GM12878 (cell line): ENCODE data around the gene RPUSD1. TPM values are rescaled to one million over a fixed set of nuclear protein-coding genes. Genes with fewer than 3 reads are reported as not detected.

Source experiments
- ATAC-seq: fragments of 200-7000 bp; cut with Tn5 transposase; 3 replicates; pipeline ENCODE4 v1.9.1; 2020; ENCODE audit warnings: mild to moderate bottlenecking, moderate library complexity
- BruUV-seq: library from RNA; stranded (reverse); fragments of 400-500 nt; replicated peaks from 2 replicates; lab custom pipeline; 2021; lab: Mats Ljungman, UMichigan
- CTCF ChIA-PET: fragments of 300-600 bp; sonication (Branson Sonifier 250); formaldehyde crosslinking; extraction: SDS; loops from one replicate; lab custom pipeline; 2021; ENCODE audit warnings: inconsistent platforms; lab: Yijun Ruan, JAX
- POLR2A ChIA-PET: fragments of 350-600 bp; formaldehyde crosslinking; extraction: SDS; loops from one replicate; lab custom pipeline; 2021; ENCODE audit warnings: inconsistent platforms; lab: Charles Lee
- RAD21 ChIA-PET: fragments of 300-600 bp; sonication (Branson Sonifier 250); formaldehyde crosslinking; loops from one replicate; lab custom pipeline; 2023; ENCODE audit warnings: antibody characterized with exemption; ENCODE audit not compliant: unreplicated experiment; lab: Charles Lee
- SMC1A ChIA-PET: fragments of 300-600 bp; sonication (Branson Sonifier 250); formaldehyde crosslinking; loops from one replicate; lab custom pipeline; 2023; ENCODE audit not compliant: unreplicated experiment, uncharacterized antibody; lab: Charles Lee
- DNase-seq: peaks from one replicate; pipeline ENCODE4 v3.0.0-alpha.2; 2011; ENCODE audit warnings: low read depth, low spot score
- FAIRE-seq: peaks from 3 replicates; lab custom pipeline; 2011; peaks lifted over from hg19 to GRCh38; lab: Jason Lieb, UNC
- H2AFZ ChIP-seq: 2 replicates; pipeline ENCODE4 v1.6.0; 2011; ENCODE audit warnings: low read depth, low read length, control low read depth; ENCODE audit not compliant: control insufficient read depth
- H3K27ac ChIP-seq: 2 replicates; pipeline ENCODE4 v1.5.1; 2011; ENCODE audit warnings: control low read depth; ENCODE audit not compliant: control insufficient read depth, insufficient read depth
- H3K27me3 ChIP-seq, 2 experiments: replicated peaks in 1 of 2; 2 replicates each; pipeline versions ENCODE4 v1.6.0 to v1.6.1; 2011; ENCODE audit warnings: low read length in 1 of 2; ENCODE audit not compliant: control insufficient read depth in 2 of 2, insufficient read depth in 2 of 2
- H3K36me3 ChIP-seq, 2 experiments: 2 replicates each; pipeline ENCODE4 v1.5.1; 2011; ENCODE audit warnings: low read length in 1 of 2; ENCODE audit not compliant: control insufficient read depth in 2 of 2, insufficient read depth in 2 of 2
- H3K4me1 ChIP-seq: 2 replicates; pipeline ENCODE4 v1.6.1; 2011; ENCODE audit warnings: mild to moderate bottlenecking, low read length, moderate library complexity, mixed read lengths; ENCODE audit not compliant: control insufficient read depth, insufficient read depth
- H3K4me2 ChIP-seq: 2 replicates; pipeline ENCODE4 v1.6.0; 2011; ENCODE audit warnings: control low read depth; ENCODE audit not compliant: control insufficient read depth, insufficient read depth
- H3K4me3 ChIP-seq: fragments of 200-600 bp; sonication (generic); 2 replicates; pipeline ENCODE4 v1.5.1; 2016
- H3K79me2 ChIP-seq: 2 replicates; pipeline ENCODE4 v1.6.0; 2011; ENCODE audit warnings: low read length; ENCODE audit not compliant: control insufficient read depth, insufficient read depth
- H3K9ac ChIP-seq: 2 replicates; pipeline ENCODE4 v1.8.0; 2011; ENCODE audit warnings: low read length, control low read depth, mixed read lengths; ENCODE audit not compliant: control insufficient read depth, insufficient read depth
- H3K9me3 ChIP-seq: replicated peaks from 3 replicates; pipeline ENCODE4 v1.5.1; 2011; ENCODE audit warnings: mild to moderate bottlenecking, low read length; ENCODE audit not compliant: control insufficient read depth, insufficient read depth
- H4K20me1 ChIP-seq: 2 replicates; pipeline ENCODE4 v1.6.0; 2011; ENCODE audit not compliant: control insufficient read depth, insufficient read depth
- PAX8 ChIP-seq: fragments of 450-650 bp; IDR thresholded peaks from 2 replicates; pipeline ENCODE4 v1.6.1; 2017; ENCODE audit warnings: mild to moderate bottlenecking, moderate library complexity
- ZBED1 ChIP-seq: IDR thresholded peaks from 2 replicates; pipeline ENCODE4 v1.6.1; 2016; ENCODE audit warnings: borderline replicate concordance
- WGBS: methylation state at CpG from one replicate; pipeline ENCODE4 v1.1.6; 2016; ENCODE audit warnings: low lambda C conversion rate; ENCODE audit not compliant: insufficient replicate concordance, insufficient coverage; ENCODE audit errors: missing lambda C conversion rate; 5-methylcytosine and 5-hydroxymethylcytosine counted together
- in situ Hi-C: fragments of 300-500 bp; cut with MboI; formaldehyde crosslinking; loops from 9 replicates; pipeline ENCODE4 v1.14.3; 2018; ENCODE audit warnings: mixed read lengths
- intact Hi-C: fragments of 100-400 bp; cut with micrococcal nuclease; formaldehyde crosslinking; loops from one replicate; pipeline ENCODE4 v1.14.2; 2022; ENCODE audit not compliant: unreplicated experiment
- polyA plus RNA-seq, 11 experiments: library from polyadenylated mRNA; depleted of rRNA in 4 of 11; unstranded in 6 of 11; stranded (reverse) in 5 of 11; fragments of >200 nt; fragmentation: Nextera tagmentation in 4 of 11; fragmentation: Illumina TruSeq in 1 of 11; extraction: Ambion mirVana in 4 of 11; extraction: Trizol in 1 of 11; gene quantifications; 1 replicate in 1 of 11; 2 replicates in 10 of 11; pipeline versions ENCODE4 v1.2.1 to v1.2.3, GENCODE V29; 2011 to 2016; ENCODE audit warnings: inconsistent platforms in 2 of 11, missing spikeins in 2 of 11, low read depth in 1 of 11
- total RNA-seq, 4 experiments: library from RNA; depleted of rRNA in 3 of 4; stranded (reverse); fragments of >200 nt in 3 of 4; fragmentation: Illumina TruSeq in 1 of 4; extraction: Trizol in 1 of 4; gene quantifications; 2 replicates each; pipeline versions ENCODE4 v1.2.1 to v1.2.3, GENCODE V29; 2013 to 2021
- TF ChIP-seq, protein P1 (sequence below): fragments of 450-650 bp; IDR thresholded peaks from 2 replicates; pipeline ENCODE4 v1.6.1; 2014; ENCODE audit warnings: mild to moderate bottlenecking
- TF ChIP-seq, protein P2 (sequence below): fragments of 450-650 bp; IDR thresholded peaks from 2 replicates; pipeline ENCODE4 v1.6.1; 2017; ENCODE audit warnings: low read depth, mild to moderate bottlenecking, moderate library complexity

The RPUSD1 gene
- total and polyA plus RNA-seq, 10 of the 15 experiments (the other 5 are each of a cell fraction or from before 2014, with no cell fraction given), result 0.55 to 49.9 (median 21.1) TPM

DNA sequence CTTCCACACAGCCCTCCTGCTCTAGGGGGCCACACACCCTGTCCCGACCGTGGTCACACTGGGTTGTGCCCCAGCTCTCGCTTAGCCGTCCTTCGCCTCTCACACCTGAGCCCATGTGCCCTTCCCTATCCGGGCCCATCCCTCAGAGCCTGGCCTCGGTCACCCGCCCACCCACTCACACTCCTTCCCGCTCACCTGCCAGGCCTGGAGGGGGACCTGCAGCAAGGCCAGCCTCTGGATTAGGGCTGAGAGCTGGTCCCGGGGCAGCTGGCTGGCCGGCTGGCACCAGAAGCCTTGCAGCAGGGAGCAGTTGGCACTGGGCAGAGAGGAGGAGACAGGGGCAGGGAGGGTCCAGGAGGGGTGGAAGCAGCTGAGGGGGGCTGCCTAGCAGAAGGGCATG is 9.7 kb downstream of the RPUSD1 start:
- BruUV-seq, result no TSS peak
- H3K27me3 ChIP-seq, result no peaks in the 10 kb centered on the region
- no peaks in the 10 kb centered on the region for H4K20me1 ChIP-seq
- H3K36me3 ChIP-seq, result no peaks in the 10 kb centered on the region
- no peak overlapping the region for H3K27ac ChIP-seq
- no peaks in the 10 kb centered on the region for H3K4me1 ChIP-seq
- TF ChIP-seq PAX8, result no peak
- TF ChIP-seq, protein P1, sequence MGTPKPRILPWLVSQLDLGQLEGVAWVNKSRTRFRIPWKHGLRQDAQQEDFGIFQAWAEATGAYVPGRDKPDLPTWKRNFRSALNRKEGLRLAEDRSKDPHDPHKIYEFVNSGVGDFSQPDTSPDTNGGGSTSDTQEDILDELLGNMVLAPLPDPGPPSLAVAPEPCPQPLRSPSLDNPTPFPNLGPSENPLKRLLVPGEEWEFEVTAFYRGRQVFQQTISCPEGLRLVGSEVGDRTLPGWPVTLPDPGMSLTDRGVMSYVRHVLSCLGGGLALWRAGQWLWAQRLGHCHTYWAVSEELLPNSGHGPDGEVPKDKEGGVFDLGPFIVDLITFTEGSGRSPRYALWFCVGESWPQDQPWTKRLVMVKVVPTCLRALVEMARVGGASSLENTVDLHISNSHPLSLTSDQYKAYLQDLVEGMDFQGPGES, result no peak
- FAIRE-seq, result no peak
- ChIA-PET RAD21 (no interaction called here), POLR2A (no interaction called here), SMC1A (no interaction called here), CTCF (no interaction called here)
- no peaks in the 10 kb centered on the region for H3K79me2 ChIP-seq
- H2AFZ ChIP-seq, result no peak overlapping the region
- 54% methylated on average over 11 of the region's 11 CpGs for WGBS
- DNase-seq, result no peak
- ATAC-seq, result no peak; the same call in 2 of the 3 replicates
- H3K4me2 ChIP-seq, result no peak overlapping the region
- no peak overlapping the region for H3K9ac ChIP-seq
- intact Hi-C loops, result no loop called here
- no peak overlapping the region for H3K4me3 ChIP-seq
- in situ Hi-C loops, result no loop called here
- H3K9me3 ChIP-seq, result no peaks in the 10 kb centered on the region

DNA sequence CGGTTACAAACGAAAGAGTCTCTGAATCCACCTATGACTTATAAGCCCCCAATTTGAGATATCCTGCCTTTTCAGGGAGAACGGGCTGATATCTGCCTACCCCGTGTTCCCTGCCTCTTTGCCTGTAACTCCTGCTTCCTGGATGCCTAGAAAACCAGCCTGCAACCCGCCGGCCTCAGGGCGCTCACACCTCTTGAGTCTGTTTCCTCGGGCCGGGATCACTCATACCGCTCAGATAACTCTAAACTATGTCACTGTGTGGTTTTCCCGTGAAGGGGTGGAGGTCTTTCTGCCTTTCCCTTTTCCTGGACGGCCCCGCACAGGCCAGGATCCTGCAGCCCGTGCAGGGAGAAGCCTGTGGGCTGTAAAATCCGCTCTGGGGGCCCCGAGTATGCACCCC is 10.4 kb downstream of the RPUSD1 start:
- RAD21 ChIA-PET, result no interaction called here
- no peak overlapping the region for H3K4me3 ChIP-seq
- H3K27me3 ChIP-seq, result no peaks in the 10 kb centered on the region
- H3K36me3 ChIP-seq, result no peaks in the 10 kb centered on the region
- in situ Hi-C loops, result no loop called here
- TF ChIP-seq, protein P2, sequence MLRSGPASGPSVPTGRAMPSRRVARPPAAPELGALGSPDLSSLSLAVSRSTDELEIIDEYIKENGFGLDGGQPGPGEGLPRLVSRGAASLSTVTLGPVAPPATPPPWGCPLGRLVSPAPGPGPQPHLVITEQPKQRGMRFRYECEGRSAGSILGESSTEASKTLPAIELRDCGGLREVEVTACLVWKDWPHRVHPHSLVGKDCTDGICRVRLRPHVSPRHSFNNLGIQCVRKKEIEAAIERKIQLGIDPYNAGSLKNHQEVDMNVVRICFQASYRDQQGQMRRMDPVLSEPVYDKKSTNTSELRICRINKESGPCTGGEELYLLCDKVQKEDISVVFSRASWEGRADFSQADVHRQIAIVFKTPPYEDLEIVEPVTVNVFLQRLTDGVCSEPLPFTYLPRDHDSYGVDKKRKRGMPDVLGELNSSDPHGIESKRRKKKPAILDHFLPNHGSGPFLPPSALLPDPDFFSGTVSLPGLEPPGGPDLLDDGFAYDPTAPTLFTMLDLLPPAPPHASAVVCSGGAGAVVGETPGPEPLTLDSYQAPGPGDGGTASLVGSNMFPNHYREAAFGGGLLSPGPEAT, result no peak
- no peak for TF ChIP-seq ZBED1
- no peaks in the 10 kb centered on the region for H3K4me1 ChIP-seq
- FAIRE-seq (no peak), ATAC-seq (no peak), DNase-seq (no peak)
- H3K4me2 ChIP-seq, result no peak overlapping the region
- no peak overlapping the region for H3K27ac ChIP-seq
- H3K9me3 ChIP-seq, result no peaks in the 10 kb centered on the region
- intact Hi-C loops, result no loop called here
- H3K79me2 ChIP-seq, result no peaks in the 10 kb centered on the region
- CTCF ChIA-PET, result no interaction called here
- H2AFZ ChIP-seq, result no peak overlapping the region
- H4K20me1 ChIP-seq, result no peaks in the 10 kb centered on the region
- H3K9ac ChIP-seq, result no peak overlapping the region
- SMC1A ChIA-PET, result no interaction called here
- WGBS, result 21% methylated on average over 16 of the region's 16 CpGs
- no TSS peak for BruUV-seq
- POLR2A ChIA-PET, result no interaction called here
